Small intestine (tissue), 7 donors: ENCODE data around the gene TMPRSS9. TPM values are rescaled to one million over a fixed set of nuclear protein-coding genes. Genes with fewer than 3 reads are reported as not detected.
"Not testable (repeated sequence)": the region's sequence is repeated elsewhere in the genome, so short reads cannot be mapped to it uniquely, and the experiment has no call there.

Experiments used
- DNase-seq, 2 donors: peaks; one replicate each; pipeline versions ENCODE4 v3.0.0 to v3.0.0-alpha.2; 2013
- FAIRE-seq: peaks from 2 replicates; lab custom pipeline; 2012; peaks lifted over from hg19 to GRCh38; lab: Jason Lieb, UNC
- H3K27ac ChIP-seq, 3 donors: one replicate each; pipeline ENCODE4 v1.5.1; 2013; ENCODE audit warnings: low read length in 2 of 3, mild to moderate bottlenecking in 2 of 3, control low read depth in 1 of 3, inconsistent platforms in 1 of 3, low read depth in 1 of 3, moderate library complexity in 1 of 3
- H3K27me3 ChIP-seq, 3 donors: one replicate each; pipeline ENCODE4 v1.6.1; 2013; ENCODE audit warnings: low read length in 3 of 3, inconsistent platforms in 1 of 3; ENCODE audit not compliant: control insufficient read depth in 3 of 3, insufficient read depth in 3 of 3
- H3K36me3 ChIP-seq, 3 donors: one replicate each; pipeline ENCODE4 v1.6.1; 2013; ENCODE audit warnings: low read length in 3 of 3, inconsistent platforms in 1 of 3, low read depth in 1 of 3, mild to moderate bottlenecking in 1 of 3, moderate library complexity in 1 of 3; ENCODE audit not compliant: control insufficient read depth in 3 of 3, insufficient read depth in 2 of 3
- H3K4me1 ChIP-seq, 3 donors: one replicate each; pipeline ENCODE4 v1.6.1; 2013; ENCODE audit warnings: low read length in 2 of 3, inconsistent platforms in 1 of 3, low read depth in 1 of 3, mild to moderate bottlenecking in 1 of 3, moderate library complexity in 1 of 3; ENCODE audit not compliant: control insufficient read depth in 3 of 3, insufficient read depth in 2 of 3
- H3K4me3 ChIP-seq, 3 donors: one replicate each; pipeline ENCODE4 v1.5.1; 2013; ENCODE audit warnings: low read length in 3 of 3, control low read depth in 1 of 3, inconsistent platforms in 1 of 3, low read depth in 1 of 3, mild to moderate bottlenecking in 1 of 3, moderate library complexity in 1 of 3
- H3K9me3 ChIP-seq, 2 donors: one replicate each; pipeline ENCODE4 v1.6.1; 2013; ENCODE audit warnings: low read depth in 1 of 2, low read length in 1 of 2; ENCODE audit not compliant: control insufficient read depth in 2 of 2, insufficient read depth in 1 of 2
- WGBS, 3 donors: extraction: QIAGEN DNeasy Blood & Tissue Kit; methylation state at CpG; one replicate each; pipeline ENCODE4 v1.1.7; 2013; 5-methylcytosine and 5-hydroxymethylcytosine counted together
- polyA plus RNA-seq, 4 donors: library from polyadenylated mRNA; stranded (reverse) in 3 of 4; unstranded in 1 of 4; fragments of 200-250 nt in 3 of 4; fragments of 120-200 nt in 1 of 4; gene quantifications; one replicate each; pipeline versions ENCODE4 v1.2.1 to v1.2.3, GENCODE V29; 2013
- donor health status: healthy with polysubstance abuse.
- donor health status: control.
- donor health status: control.
- donor health status: Bipolar disorder and iron deficiency.
- donor health status: healthy.

The TMPRSS9 gene
- polyA plus RNA-seq, 4 donors: 0.53 to 0.54 TPM; not detected in 2

- H3K9me3 ChIP-seq, DNase-seq, H3K4me3 ChIP-seq, H3K27ac ChIP-seq, FAIRE-seq, H3K4me1 ChIP-seq, H3K36me3 ChIP-seq, H3K27me3 ChIP-seq: not testable (repeated sequence)
- 79 to 83% (median 80%) methylated on average over 8 of the region's 8 CpGs for WGBS, 3 donors
Measured at GRCh38 chr19:2392899-2393298, 32.8 kb downstream of the TMPRSS9 start.

- H3K27me3 ChIP-seq: no peaks in the 10 kb centered on the region
- no peak overlapping the region for H3K4me3 ChIP-seq
- peaks cover 0 to 6% of the 10 kb centered on the region in 2 donors for H3K9me3 ChIP-seq
- peak overlapping the region in 1 of 3 donors; percentile 32 for H3K27ac ChIP-seq
- no peaks in the 10 kb centered on the region for H3K36me3 ChIP-seq
- 42 to 64% (median 43%) methylated on average over 8 of the region's 8 CpGs for WGBS, 3 donors
- DNase-seq: no peak
- FAIRE-seq: no peak
- peaks cover 0 to 5% (median 0%) of the 10 kb centered on the region in 3 donors for H3K4me1 ChIP-seq
Measured at GRCh38 chr19:2394054-2394441, 34.0 kb downstream of the TMPRSS9 start.

GRCh38 chr19:2394442-2395292, 34.6 kb downstream of the TMPRSS9 start:
- Histone ChIP-seq H3K4me3 (no peak overlapping the region), H3K9me3 (peaks cover 0 to 6% of the 10 kb centered on the region in 2 donors), H3K4me1 (peaks cover 0 to 5% (median 0%) of the 10 kb centered on the region in 3 donors), H3K27me3 (no peaks in the 10 kb centered on the region), H3K27ac (peak overlapping the region in 2 of 3 donors; percentile 44 to 55), H3K36me3 (no peaks in the 10 kb centered on the region)
- 11 to 35% (median 20%) methylated on average over 27 of the region's 27 CpGs for WGBS, 3 donors
- FAIRE-seq (no peak), DNase-seq (peak; percentile 88 to 89)

- FAIRE-seq, H3K4me1 ChIP-seq, H3K9me3 ChIP-seq, H3K27me3 ChIP-seq, H3K36me3 ChIP-seq, DNase-seq, H3K4me3 ChIP-seq: not testable (repeated sequence)
- WGBS, 3 donors: 57 to 85% (median 76%) methylated on average over 18 of the region's 18 CpGs
- peak overlapping the region in 2 of 3 donors; percentile 32 to 44 for H3K27ac ChIP-seq
Measured at GRCh38 chr19:2395293-2395829, 35.3 kb downstream of the TMPRSS9 start.

GRCh38 chr19:2397173-2397572, 37.1 kb downstream of the TMPRSS9 start:
- not testable (repeated sequence) for H3K4me3 ChIP-seq, H3K27me3 ChIP-seq, H3K9me3 ChIP-seq, H3K27ac ChIP-seq, DNase-seq, FAIRE-seq, H3K36me3 ChIP-seq, H3K4me1 ChIP-seq
- WGBS, 3 donors: 93 to 97% (median 95%) methylated on average over 7 of the region's 7 CpGs

- H3K4me1 ChIP-seq: peaks cover 0 to 5% (median 0%) of the 10 kb centered on the region in 3 donors
- no peak for DNase-seq
- 87 to 95% (median 92%) methylated on average over 14 of the region's 14 CpGs for WGBS, 3 donors
- no peaks in the 10 kb centered on the region for H3K27me3 ChIP-seq
- FAIRE-seq: no peak
- H3K9me3 ChIP-seq: no peaks in the 10 kb centered on the region
- H3K27ac ChIP-seq: no peak overlapping the region
- H3K36me3 ChIP-seq: no peaks in the 10 kb centered on the region
- H3K4me3 ChIP-seq: no peak overlapping the region
Measured at GRCh38 chr19:2398735-2399305, 38.8 kb downstream of the TMPRSS9 start.

- H3K4me1 ChIP-seq: peaks cover 0 to 5% (median 0%) of the 10 kb centered on the region in 3 donors
- no peaks in the 10 kb centered on the region for H3K27me3 ChIP-seq
- H3K4me3 ChIP-seq: no peak overlapping the region
- no peaks in the 10 kb centered on the region for H3K36me3 ChIP-seq
- H3K9me3 ChIP-seq: peaks cover 0 to 4% of the 10 kb centered on the region in 2 donors
- WGBS, 3 donors: 94 to 96% (median 95%) methylated on average over 4 of the region's 4 CpGs
- no peak for DNase-seq
- H3K27ac ChIP-seq: no peak overlapping the region
- no peak for FAIRE-seq
Measured at GRCh38 chr19:2399582-2399981, 39.5 kb downstream of the TMPRSS9 start.

- no peaks in the 10 kb centered on the region for H3K36me3 ChIP-seq
- no peak overlapping the region for H3K27ac ChIP-seq
- no peak overlapping the region for H3K4me3 ChIP-seq
- WGBS, 3 donors: 87 to 91% (median 89%) methylated on average over 25 of the region's 25 CpGs
- H3K4me1 ChIP-seq: no peaks in the 10 kb centered on the region
- peaks cover 0 to 17% of the 10 kb centered on the region in 2 donors for H3K9me3 ChIP-seq
- FAIRE-seq (no peak), DNase-seq (no peak)
- no peaks in the 10 kb centered on the region for H3K27me3 ChIP-seq
Measured at GRCh38 chr19:2408247-2408646, 48.2 kb downstream of the TMPRSS9 start.
